Cardiac septum (tissue), 1 donor: ENCODE measurements around the gene ELF5. TPM values are rescaled to one million over a fixed set of nuclear protein-coding genes. Genes with fewer than 3 reads are reported as not detected.
A peak's percentile ranks its signal among the peaks of the same experiment; 100 is the strongest.

Experiments used
- DNase-seq: peaks from one replicate; pipeline ENCODE4 v3.0.0-alpha.2; 2020; ENCODE audit warnings: low spot score
- intact Hi-C: fragments of 100-400 bp; cut with DNase I; formaldehyde crosslinking; loops from one replicate; pipeline ENCODE4 v1.14.0; 2022
- total RNA-seq: library from RNA; stranded (reverse); fragmentation: NEBNext Ultra II Directional; extraction: Animal tissue kit (Norgen Biotek cat#: 25700); gene quantifications from one replicate; pipeline ENCODE4 v1.2.1, GENCODE V29; 2021
- donor health status: DM: no; HTN: no; CAD: no.

ELF5 gene
- total RNA-seq, 1 donor from 2014 or later = not detected

DNA sequence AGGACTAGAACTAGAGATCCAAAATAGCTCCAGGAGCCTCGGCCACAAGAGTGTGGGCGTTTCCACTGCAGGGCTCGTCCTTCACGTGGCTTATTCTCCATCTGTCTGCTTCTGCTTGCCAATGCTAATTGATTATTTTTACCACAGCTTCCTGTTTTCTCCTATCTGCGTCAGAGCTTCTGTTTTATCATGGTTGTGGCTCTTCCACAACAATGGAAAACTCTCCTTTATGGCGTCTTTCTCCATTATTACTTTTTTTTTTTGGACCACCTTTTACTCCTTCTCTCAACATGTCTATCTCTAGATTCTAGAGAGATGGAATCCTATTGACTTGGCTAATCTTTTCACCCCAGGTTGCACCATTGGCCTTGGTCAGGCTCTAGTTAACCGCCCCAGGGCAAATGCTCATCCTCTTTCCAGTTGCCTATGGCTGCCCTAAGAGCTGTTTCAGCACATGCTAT is 49.0 kb downstream of the ELF5 start:
- intact Hi-C loops = no loop called here
- no peak for DNase-seq

DNA sequence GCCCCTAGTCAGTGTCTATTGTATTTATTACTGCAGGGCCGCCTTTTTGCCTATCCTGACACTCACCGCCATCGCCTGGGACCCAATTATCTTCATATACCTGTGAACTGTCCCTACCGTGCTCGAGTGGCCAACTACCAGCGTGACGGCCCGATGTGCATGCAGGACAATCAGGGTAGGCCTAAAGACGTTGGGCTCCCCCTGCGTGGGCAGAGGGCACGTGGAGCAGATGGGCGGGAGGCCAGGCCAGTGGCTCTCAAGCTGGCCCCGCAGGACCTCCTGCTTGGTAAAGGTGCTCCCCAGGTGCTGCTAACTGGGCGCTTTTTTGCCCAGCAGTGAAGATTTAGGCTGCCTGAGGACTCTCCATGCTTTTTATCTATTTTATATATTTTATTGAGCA is 52.4 kb downstream of the ELF5 start:
- intact Hi-C loops = no loop called here
- DNase-seq = no peak

DNA sequence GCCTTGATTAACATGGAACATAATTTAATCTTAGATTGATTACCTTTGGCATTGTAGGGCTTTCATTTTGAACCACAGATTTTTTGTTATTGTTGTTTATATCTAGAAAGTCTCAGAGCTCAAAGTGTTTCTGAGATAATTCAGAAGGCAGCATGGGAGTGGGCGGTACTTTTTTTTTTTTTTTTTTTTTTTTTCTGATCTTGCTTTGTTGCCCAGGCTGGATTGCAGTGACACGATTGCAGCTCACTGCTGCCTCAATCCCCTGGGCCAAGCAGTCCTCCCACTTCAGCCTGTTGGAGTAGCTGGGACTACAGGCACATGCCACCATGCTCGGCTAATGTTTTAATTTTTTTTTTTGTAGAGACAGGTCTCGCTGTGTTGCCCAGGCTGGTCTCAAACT is 53.3 kb downstream of the ELF5 start:
- intact Hi-C loops = no loop called here
- no peak for DNase-seq

DNA sequence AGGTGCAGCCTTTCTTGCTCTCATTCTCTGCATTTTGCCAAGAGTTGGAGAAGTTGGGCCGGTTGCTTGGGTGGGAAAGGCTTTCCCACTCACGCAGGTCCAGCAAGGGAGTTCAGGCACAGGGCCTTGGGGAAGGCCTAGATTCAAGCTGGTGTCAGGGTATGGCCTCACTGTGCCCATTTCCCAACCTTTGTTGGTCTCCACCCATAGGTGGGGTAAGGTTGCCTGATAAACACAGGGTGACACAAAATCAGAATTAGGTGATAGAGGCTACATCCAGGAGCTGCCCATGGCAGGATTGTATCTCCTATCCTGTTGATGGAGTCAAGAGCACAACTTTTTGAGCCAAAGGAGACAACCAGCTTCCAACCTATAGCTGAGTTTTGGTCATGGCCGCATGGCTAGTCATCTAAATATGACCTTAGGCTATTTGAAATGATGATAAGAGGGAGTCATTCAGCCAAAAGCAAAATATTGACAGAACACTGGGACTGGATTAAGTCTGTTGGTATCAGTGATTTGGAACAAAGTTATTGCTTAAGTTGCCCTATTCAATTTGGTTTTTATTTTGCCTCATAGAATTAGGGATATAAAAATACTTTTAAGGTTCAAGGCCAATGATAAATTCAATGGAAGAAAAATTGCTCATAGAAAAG is 54.0 kb downstream of the ELF5 start:
- DNase-seq = no peak
- intact Hi-C loops = no loop called here

DNA sequence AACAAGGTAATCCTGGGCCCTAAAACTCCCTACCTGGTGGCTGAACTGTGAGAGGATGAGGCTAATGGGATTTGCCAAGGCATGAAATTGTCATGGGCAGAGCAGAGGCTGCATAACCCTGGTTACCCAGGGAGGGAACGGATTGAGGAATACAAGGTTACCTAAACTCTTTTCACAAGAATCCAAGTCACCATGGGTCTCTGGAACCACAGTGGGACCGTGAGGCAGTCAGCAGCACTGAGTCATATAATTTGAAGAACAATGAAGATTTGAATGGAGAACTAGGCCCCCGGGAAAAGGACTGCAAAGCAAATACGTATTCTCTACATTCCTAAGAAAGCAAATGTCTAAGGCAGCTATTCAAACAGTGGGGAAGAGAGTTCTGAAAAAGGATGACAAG is 55.1 kb downstream of the ELF5 start:
- intact Hi-C loops = no loop called here
- DNase-seq = no peak

DNA sequence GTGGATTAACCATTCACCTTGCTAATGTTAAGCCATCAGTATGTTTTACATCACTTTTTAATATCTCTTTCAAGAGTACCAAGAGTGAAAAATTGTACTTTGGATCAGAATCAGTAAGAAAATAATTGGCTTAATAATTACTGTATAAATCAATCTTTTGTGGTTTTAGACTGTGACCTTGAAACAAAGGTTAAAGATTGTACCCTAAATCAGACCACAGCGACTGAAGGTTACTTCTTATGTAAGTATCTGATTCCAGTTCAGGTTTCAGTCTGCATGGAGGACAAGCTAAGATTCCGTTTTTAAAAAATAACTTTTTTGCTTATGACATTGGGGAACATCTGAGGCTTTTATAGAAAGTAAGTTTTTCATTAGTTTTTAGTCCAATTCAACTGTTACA is 56.0 kb downstream of the ELF5 start:
- no peak for DNase-seq

DNA sequence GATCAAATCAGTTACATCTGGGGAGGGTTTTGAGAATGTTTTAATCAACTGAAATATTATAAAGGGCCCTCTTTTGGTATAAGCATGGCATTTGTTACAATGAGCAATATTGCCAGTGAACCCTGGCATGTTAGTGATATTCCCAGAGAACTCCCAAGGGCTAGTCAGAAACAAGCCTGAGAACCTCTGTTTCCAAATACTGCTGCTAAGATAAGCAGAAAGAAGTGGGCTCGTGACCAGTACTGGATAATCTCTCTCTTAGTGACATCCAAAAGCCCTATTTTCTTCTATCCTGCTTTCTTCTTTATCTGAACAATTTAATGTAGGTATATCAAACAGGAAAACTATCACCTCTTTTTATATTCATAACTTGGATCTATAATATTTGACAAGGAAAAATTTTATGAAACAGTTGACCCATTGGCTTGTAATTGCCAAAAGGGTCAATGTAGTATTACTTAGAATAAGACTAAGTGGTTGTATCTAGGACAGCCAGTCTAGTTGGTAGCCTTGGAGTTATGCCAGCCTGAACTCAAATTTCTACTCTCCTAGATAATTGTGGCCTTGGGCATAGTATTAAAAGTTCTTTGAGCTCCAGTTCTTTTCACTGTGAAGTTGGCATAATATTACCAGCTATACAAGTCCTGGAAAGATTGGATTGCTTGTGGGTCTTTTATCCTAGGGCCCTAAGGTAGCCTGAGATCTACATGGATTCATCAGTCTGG is 59.1 kb downstream of the ELF5 start:
- no peak for DNase-seq
- intact Hi-C loops = no loop called here

More for the DNA sequence above, 56.0 kb downstream of the ELF5 start:
- intact Hi-C loops = no loop called here

DNA sequence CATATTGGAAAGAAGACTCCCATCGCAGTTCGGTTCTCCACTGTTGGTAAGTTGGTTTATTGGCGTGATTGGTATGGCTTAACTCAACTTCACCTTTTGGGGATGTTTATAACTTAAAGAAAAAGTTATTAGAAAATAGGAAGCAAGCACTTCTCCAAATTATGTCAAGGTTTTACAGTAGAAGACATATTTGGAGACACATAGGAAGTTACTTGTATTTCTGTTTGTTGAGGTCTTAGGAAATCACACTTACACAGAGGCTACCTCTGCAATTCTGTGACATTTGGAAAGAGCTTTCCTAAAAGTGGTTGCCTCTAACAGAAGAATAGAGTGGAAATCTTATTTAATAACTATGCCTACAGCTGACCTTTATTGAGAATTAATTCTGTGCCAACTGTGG is 62.5 kb downstream of the ELF5 start:
- intact Hi-C loops = no loop called here
- DNase-seq = no peak

DNA sequence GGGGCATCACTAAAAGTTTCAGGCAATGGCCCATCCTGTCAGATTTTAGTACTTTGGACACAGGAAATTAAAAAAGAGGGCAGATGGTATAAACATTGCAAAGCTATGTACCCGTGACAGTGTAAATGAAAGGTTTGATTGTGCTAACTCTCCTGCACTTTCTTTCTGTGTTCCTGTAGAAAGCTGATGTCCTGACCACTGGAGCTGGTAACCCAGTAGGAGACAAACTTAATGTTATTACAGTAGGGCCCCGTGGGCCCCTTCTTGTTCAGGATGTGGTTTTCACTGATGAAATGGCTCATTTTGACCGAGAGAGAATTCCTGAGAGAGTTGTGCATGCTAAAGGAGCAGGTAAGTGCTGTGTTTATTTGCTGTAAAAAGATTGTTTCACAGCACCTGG is 64.6 kb downstream of the ELF5 start:
- intact Hi-C loops = no loop called here

DNA sequence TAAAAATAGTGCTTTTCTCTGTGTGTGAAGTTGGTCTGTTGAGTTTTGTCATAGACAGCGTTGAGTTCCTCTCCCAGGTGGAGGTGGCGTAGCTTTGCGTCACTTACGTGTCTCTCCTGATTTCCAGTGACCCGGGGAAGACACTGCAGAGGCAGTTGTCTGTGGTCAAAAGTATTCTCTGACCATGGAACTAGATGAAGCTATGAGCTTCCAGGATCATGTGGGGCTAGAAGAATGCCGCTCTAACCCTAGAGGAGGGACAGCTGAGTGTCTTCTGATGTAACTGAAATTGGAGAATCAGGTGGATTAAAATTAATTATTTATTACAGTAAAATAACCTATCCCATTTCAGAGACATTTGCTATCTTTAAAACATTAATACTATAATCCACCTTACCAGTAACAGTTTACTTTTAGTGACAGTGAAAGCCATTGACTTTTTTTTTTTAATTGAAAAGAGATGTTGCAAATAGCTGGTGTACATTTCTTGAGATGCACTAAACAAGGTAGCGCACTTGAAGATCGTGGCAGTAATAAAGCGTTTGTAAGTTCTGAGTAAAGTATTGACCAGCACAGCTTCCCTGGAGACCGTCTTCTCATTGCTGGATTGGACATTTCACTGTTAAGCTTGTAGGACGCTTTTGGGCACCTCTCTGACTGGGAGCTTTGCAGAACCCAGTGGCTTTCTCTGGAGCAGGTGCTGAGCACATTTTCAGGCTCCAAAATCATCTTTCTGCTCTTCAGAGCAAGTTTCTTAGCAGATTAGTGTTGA is 65.2 kb downstream of the ELF5 start:
- intact Hi-C loops = no loop called here
- DNase-seq = no peak

More for the DNA sequence above, 64.6 kb downstream of the ELF5 start:
- DNase-seq = no peak

DNA sequence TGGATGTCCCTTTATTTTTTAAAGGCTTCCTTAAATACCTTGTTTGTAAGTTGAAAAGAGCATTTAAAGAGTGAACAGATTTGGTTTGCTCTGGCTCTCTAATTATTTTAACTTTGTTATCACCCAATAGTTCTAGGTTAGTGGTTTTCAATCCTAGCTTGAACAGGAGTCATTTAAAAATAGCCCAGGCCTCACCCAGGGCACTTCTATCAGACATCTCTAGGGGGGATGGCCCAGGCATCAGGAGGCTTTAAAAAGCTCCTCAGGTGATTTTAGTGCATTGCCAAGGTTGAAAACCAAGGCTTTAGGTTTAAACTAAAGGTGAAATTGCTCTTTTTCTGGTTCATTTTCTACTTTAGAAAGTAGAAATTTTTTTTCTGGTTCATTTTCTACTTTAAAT is 66.5 kb downstream of the ELF5 start:
- intact Hi-C loops = no loop called here
- no peak for DNase-seq

DNA sequence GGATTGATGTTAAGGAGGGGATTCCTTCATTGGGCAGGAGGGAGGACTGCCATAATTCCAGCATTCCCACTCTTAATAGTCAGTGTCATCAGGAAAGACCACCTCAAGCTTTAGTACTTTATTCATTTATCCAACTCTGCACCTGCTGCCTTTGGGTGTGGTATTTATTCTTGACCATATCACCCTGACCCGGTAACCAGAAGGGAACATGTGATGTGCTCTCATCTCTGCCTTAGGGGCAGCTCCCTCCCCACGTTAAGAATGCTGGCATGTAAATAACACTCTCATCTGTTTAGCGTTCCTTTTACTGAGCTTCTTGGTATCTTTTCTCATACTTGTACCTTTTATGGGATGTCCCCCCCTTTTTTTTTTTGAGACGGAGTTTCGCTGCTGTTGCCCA is 67.2 kb downstream of the ELF5 start:
- intact Hi-C loops = no loop called here
- DNase-seq = no peak

DNA sequence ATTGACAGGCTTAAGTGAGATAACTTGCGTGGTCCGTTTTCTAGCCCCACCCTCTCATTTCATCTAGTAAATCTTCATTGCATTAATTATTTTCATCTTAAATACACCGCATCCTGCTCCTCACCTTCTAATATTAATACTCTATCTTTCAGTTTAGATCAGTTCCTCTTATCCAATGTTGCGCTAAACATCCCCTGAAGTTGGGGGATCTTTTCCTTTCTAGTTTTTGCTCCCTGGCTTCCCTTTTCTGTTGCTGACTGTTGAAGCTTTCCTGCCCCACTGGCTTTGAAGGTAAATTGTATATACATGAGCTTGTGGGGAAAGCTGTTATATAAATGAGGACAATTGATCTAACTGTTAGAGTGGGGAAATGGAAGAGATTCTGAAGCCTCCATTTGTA is 67.6 kb downstream of the ELF5 start:
- DNase-seq = no peak
- intact Hi-C loops = no loop called here

DNA sequence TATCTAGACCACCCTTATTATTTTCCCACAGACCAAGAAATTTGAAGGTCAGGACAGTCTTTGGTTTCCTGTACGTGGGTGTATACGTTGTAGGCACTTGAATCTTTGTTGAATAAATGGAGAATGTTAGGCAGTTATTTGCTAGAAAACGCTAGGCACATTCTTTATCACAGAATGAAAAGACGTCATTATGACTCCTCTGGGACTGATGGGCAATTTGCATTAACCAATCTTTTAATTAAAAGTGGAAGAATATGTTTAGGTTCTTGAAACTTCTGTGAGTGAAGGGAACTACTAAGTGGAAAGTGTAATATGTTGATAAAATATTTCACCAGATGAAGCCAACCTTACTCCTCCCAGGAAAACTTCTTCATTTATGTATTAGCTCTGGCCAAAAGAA is 69.2 kb downstream of the ELF5 start:
- no peak for DNase-seq
- intact Hi-C loops = no loop called here

DNA sequence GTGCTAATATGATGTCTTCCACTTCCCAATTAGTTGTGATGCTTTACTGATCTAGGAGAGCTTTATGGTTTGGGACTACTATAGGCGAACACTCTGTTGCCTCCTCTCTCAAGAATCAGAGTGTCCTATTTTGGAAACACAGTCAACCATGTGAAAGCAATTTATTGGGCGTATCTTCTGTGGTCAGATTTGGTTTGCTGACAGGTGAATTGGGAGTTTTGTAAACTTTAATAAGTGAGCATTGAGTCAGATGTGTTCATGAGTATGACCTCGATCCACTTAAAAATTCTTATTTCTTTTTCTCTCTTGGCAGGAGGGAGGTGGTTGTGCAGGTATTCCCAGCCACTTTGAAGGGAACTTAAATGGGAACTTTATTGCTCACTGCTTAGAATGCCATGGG is 70.5 kb downstream of the ELF5 start:
- intact Hi-C loops = no loop called here
- DNase-seq = no peak

DNA sequence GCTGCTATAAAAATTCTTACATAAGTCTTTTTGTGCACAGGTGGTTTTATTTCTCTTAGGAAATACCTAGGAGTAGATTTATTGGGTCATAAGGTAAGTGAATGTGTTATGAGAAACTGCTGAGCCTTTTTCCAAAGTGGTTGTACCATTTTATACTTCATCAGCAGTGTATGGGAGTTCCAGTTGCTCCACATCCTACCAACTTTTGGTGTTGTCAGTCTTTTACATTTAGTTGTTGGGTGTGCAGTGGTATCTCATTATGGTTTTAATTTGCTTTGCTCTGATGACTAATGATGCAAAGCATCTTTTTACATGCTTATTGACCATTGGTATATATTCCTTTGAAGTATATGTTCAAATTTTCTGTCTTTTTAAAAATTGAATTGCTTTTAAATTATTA is 71.8 kb downstream of the ELF5 start:
- DNase-seq = no peak
- intact Hi-C loops = no loop called here

DNA sequence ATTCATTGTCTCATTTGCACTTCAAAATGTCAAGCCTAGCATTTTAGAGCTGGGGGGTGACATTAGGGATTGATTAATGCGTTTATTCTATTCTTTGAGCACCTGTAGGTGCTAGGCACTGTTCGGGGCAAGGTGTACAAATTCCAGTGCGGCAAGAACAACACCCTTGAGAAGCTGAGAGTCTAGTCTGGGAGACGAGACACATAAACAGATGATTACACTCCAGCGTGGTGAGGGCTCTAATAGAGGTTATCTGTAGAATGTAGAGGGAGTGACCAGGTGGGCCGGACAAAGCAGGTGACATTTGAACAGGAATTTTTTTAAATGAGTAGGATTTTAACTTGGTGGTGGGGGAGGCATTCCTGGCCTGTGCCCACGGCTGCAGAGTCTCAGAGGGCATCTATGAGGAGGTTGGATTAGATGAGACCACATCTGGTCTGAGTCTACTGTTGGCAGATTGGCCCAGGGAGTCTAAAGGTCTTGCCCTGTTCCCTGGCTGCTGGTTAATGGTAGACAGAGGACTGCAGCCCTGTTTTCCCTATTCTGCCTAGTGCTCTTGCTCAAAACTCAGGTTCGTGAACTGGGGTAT is 73.9 kb downstream of the ELF5 start:
- intact Hi-C loops = no loop called here
- DNase-seq = no peak

DNA sequence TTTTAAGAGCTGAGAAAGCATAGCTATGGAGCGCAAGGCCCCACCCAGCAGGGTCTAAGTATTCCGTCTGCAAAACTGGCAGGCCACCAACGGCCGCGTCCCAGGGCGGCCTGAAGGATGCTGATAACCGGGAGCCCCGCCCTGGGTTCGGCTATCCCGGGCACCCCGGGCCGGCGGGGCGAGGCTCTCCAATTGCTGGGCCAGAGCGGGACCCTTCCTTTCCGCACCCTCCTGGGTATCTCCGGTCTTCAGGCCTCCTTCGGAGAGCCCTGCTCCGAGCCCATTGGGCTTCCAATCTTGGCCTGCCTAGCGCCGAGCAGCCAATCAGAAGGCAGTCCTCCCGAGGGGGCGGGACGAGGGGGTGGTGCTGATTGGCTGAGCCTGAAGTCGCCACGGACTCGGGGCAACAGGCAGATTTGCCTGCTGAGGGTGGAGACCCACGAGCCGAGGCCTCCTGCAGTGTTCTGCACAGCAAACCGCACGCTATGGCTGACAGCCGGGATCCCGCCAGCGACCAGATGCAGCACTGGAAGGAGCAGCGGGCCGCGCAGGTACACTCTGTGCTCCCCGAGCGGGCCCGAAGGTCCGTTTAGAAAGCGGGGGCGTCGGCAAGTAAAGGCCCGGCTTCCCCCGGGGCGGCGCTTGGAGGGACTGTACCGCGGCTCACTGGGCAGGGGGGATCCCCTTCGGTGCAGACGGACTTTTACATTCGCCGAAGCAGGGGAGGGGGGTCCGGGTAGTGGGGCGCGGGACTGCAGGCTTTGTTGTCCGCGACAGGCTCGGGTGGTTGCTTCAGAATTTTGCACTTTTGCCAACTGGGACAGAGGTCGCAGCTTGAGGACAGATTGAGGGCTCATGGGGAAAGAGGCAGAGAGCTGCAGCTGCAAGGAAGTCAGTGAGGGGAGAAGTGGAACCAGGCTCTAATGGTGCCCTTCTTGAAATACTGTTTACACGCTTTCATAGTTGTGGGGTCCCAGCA is 74.8 kb downstream of the ELF5 start, which contains the start of gene CAT:
Gene CAT (plus strand): TSS at position 406 of the 979 bp plus-strand sequence. CDS start 80 bp downstream, at position 486.
- DNase-seq = peak; percentile 99
- intact Hi-C loops = no loop called here
